GM10266 (cell line): Measurements from ENCODE around the gene MAGI1.

Source experiments
- DNase-seq: peaks from one replicate; pipeline ENCODE4 v3.0.0; 2012; ENCODE audit errors: extremely low spot score
- CTCF ChIP-seq: IDR thresholded peaks from 2 replicates; pipeline ENCODE4 v1.5.1; 2012; ENCODE audit warnings: mild to moderate bottlenecking, low read depth; ENCODE audit not compliant: control insufficient read depth, insufficient read depth; ENCODE audit errors: missing control alignments

MAGI1 gene

GRCh38 chr3:65988411-65989180 is 50.1 kb downstream of the MAGI1 start:
- TF ChIP-seq CTCF: no peak
- no peak for DNase-seq

GRCh38 chr3:65986285-65986684 is 52.4 kb downstream of the MAGI1 start:
- no peak for DNase-seq
- no peak for TF ChIP-seq CTCF

GRCh38 chr3:65984975-65985374 is 53.7 kb downstream of the MAGI1 start:
- no peak for TF ChIP-seq CTCF
- no peak for DNase-seq

- TF ChIP-seq CTCF: no peak
- no peak for DNase-seq
These were observed 55.6 kb downstream of the MAGI1 start for GRCh38 chr3:65983100-65983499.

DNA sequence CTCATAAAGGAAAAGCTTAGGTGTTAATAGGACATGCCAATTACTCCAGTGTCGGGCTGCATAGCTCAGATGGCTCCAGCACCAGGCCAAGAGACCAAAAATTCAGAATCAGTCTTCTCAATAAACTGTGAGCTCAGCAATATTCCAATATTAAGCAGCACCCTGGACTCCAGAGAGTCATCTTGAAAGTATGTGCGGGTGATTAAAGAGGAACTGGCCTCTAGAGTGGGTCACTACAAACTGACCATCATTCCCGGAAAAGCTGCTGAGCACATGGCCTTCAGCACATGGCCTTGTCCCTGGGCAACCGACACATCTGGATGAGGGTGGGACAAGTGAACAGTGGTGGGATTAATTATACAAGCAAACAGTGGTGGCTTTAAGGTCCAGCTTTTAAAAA is 59.0 kb downstream of the MAGI1 start:
- TF ChIP-seq CTCF: no peak
- DNase-seq: no peak

DNA sequence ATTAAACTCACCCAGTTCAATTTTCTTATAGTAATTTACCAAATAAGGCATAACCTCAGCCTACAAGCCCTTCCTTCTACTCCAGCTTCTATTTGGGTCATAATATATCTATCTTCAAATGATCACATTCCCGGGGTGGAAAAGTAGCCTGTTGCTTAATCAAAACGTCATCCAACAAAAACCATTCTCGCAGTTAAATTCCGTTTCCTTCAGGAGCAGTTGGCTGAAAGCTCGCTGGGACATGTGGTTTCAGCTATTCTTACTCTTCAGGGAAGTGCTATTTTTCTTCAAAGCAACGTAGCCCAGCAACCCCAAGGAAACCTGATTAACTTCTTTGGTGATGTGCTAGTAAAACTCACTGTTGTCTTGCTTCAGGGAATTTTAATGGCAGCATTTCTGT is 59.6 kb downstream of the MAGI1 start:
- no peak for TF ChIP-seq CTCF
- no peak for DNase-seq

GRCh38 chr3:65978116-65978515 is 60.6 kb downstream of the MAGI1 start:
- TF ChIP-seq CTCF: no peak
- no peak for DNase-seq
